ENCODE results near the gene NPTX1.

Gene NPTX1

DNA sequence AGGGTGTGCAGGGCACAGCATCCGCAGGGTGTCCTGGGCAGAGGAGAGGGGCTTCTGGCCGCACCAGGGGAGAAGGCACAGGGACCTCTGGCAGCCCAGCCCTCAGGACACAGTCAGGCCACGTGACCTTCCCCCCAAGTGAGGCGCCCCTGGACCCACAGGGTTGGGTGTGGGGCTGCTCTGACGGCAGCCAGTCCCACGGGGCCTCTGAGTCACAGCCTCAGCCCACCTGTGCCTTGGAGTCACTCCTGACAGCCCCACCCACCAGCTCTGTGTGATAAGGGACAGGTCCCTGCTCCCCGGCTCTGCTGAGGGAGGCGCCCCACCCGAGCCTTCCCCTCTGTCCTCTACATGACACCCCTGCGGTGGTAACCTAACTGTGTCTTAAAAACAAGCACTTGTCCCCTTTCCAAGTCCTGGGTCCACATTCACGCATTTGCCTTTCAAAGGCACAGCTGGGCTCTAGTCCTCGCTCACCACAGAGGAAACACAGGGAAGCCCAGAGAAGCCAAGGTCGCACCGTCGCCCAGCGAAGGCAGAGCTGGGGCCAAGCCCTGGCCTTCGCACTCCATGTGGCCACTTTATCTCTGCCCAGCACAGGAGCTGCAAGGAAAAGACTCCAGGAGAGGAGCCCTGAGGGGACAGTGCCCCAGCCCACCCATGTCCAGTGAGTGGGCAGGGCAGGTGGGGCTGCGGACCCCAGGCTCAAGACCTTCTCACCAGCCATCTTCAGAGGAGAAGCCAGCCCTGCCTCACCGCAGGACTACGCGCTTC lies 5.1 kb upstream of the NPTX1 start:
- no peak for DNase-seq (ENCODE audit: insufficient read length, low spot score)
- no peak for FAIRE-seq

DNA sequence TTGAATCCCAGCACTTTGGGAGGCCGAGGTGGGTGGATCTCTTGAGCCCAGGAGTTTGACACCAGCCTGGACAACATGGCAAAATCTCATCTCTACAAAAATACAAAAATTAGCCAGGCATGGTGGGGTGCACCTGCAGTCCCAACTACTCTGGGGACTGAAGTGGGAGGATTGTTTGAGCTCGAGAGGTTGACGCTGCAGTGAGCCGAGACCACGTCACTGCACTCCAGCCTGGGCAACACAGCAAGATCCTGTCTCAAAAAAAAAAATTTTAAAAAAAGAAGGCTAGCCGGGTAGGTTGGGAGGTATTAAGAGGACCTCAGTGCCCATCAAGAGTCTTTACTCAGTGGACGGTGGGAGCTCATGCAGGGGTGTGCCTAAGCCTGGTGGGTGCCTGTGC lies 3.8 kb upstream of the NPTX1 start:
- DNase-seq (ENCODE audit: insufficient read length, low spot score) = no peak
- no peak for FAIRE-seq

DNA sequence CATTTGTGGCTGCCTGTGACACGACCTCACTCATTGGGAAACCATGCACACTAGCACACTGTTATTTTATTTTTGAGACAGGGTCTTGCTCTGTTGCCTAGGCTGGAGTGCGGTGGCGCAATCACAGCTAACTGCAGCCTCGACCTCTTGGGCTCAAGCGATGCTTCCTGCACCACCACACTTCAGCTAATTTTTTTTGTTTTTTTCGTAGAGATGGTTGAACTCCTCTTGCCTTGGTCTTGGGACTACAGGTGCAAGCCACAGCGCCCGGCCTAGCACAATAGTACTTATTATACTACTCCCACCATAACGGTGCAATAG lies 2.8 kb upstream of the NPTX1 start:
- DNase-seq (ENCODE audit: insufficient read length, low spot score) (no peak), FAIRE-seq (no peak)

DNA sequence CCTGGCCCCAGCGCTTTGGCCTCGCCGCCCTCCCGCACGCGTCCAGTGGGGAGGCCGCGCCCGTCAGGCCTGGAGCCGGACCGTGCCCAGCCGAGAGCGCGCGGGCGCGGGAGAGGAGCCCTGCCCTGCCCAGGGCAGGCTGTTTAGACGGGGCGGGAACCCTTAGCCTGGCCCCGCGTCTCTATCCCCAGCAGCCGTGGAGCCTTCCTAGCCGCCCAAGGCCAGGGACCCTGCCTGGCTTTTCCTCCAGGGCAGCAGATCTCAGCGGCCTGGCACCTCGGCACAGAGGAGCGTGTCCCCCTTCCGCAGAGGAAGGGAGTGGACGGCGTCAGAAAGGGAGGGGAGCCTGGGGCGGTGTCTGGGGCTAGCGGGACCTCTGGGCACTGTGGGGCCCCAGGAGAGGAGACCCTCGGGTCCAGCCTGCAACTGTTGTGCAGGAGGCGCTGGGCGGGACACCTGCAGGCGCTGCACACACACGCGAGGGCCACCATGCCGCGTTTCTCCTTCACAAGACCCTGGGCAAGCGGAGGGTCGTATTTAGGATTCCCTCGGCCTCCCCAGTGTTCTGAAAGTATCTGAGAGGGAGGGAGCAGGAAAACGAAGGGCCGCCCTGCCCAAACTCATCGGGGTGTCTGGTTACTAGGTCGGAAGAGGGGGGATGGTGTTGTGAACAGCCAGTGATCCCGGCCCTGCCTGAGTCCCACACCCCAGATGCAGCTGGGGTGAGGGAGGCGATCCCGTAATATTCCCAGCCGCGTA lies 2.3 kb upstream of the NPTX1 start:
- FAIRE-seq (no peak), DNase-seq (ENCODE audit: insufficient read length, low spot score) (no peak)

DNA sequence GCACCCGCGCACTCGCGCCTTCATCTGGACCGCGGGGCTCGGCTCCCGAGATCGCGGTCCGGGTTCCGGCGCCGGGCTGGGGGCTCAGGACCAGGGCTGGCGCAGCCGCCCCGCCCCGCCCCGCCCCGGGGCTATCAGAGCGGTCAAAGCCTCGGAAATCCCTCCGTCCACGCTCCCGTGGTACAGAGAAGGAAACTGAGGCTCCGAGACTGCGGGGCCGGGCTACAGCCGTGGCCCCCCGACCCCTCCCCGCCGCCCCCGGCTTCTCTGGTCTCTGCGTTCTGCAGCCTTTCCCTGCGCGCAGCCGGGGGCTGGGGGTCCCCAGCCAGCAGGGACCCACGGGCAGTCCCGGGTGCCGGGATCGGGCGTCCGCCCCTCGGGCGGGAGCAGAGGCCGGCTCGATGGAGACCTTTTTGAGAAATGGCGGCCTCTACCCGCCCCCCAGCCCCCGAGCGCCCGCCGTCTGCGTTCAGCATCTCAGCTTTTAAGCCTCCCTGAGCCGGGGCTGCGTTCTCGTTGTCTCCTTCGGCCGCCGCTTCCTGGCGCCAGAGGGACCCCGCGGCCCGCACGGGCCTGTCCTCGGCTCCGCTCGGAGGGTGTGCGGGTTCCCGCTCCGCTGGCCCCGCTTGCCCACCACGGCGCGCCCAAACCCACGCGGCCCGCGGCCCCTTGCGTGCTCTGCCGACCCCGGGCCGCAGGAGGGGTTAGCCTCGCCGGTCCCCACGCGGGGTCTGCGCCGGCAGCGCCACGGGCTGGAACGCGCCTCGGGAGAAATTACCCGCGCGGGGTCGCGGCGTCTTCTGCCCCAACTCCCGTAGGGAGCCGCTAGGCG lies 1.5 kb upstream of the NPTX1 start:
- FAIRE-seq (no peak), DNase-seq (ENCODE audit: insufficient read length, low spot score) (no peak)

DNA sequence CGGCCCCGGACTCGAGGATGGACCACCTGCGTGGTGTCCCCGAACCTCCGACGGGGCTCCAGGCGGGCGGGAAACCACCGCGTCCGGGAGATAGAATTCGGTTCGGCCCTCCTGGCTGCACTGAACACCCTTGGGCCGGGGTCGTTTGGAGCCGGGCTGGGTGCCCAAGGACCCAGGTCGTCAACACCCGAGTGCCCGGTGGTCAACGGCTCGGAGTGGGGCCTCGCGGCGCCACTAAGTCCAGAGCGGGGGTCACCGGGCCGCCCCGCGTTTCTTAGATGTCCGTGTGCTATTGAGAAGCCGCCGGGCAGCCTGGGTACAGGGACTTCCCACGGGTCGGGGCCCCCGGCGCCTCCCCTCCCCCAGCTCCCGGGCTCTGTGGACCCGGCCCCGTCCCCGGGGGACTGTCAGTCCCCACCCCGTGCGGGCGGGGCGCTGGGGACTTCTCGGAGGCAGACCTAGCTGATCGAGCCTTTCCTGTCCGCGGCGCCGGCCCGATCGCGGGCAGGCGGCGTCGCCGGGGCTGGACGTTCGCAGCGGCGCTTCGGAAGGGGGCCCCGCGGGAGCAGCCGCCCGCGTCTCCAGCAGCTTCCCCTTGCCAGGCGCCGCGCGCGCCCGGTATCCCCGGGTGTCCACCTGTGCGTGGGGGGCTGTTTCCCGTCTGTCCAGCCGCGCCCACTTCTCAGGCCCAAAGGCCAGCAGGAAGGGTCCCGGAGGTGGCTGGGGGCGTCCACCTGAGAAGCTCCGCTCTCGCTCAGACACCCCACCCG lies 655 bp upstream of the NPTX1 start:
- FAIRE-seq (no peak), DNase-seq (ENCODE audit: insufficient read length, low spot score) (no peak)

DNA sequence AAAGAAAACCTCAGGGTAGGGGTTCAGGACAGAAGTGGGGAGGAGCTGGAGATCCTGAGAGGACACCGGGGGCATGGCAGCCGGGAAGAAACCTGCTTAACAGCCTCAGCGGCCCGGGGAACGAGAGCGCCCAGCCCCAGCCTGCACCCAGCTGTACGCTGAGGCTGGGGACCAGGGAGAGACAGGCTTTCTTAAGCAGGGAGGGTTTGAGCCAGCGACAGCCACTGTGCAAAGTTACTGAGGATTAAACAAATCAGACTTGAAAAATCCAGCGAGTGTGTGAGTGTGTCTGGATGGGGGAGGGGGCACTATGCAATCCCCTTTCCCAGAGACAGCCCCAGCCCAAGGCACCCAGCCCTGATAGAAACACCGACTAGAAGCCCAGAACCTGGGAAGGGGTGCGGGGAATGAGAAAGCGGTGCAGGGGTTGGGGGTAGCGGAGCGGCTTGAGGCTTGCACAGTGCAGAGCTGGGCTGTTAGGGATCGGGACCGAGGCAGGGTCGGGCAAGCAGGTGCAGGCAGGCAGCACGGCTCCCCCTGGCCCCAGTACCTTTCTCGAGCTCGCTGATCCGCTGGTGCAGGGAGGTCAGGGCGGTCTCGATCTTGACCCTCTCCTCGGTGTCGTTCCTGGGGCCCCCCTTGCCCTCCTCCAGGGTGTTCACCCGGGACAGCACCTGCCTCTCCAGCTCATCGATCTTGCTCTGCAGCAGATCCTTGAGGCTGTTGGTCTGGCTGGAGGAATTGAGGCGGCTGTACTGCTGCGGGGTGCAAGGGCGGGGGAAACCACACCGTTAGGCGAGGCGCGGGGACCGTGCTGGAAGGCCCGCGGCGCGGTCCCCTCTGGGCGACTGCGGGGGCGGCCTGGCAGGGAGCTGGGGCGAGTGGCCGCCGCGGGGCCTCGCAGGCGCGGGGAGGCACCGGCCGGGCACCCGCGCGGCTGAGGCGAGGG lies 1.2 kb downstream of the NPTX1 start:
- DNase-seq (ENCODE audit: insufficient read length, low spot score) = no peak
- no peak for FAIRE-seq

DNA sequence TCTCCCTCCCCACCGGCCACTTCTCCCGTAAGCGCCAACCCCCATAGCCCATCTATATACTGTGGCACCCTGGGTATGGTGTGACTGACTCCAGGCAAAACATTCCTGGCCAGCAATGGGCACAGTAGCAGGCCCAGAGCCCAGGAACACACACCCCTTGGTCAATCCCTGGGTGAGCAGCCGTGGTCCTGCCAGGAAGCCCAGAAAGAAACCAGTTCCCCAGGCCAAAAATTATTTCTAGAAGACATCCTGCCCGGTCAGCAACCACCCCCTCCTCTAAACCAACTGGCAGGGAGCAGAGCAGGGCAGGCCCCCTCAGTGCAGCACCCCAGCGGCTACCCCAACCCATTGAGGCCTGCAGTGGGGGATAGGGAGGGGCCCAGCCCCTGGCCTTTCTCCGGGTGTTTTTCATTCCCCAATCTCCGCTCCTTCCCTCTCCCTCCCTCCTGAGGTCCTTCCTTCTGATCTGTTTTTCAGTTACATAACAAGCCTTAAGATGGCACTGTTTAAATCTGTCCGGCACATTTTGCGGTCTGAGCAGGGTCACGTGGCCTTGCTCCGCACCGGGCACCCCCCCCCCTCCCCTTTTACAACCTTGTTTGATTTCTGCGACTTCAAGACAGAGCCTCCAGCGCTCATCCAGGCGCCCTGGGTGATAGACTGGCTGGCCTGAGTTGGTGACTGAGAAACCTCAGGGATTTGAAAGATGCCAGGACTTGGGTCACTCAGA lies 2.0 kb downstream of the NPTX1 start:
- no peak for DNase-seq (ENCODE audit: insufficient read length, low spot score)
- no peak for FAIRE-seq

DNA sequence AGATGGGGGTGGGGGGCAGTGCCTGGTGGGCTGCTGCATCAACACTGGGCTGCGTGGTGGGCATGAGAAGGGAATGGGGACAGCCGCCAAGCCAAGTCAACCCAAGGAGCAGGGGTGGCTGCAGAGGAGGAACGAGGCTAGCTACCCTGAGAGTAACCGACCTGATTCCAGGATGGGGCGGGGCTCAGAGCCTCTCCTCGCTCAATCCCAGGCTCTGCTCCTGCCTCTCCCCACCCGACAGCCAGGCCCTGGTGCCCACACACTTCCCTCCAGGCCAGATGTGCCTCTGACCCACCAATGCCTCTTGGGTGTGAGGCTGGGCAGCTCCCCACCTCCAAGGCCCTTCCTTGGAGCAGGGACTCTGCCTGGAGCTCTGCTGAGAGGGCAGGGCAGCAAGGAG lies 2.7 kb downstream of the NPTX1 start:
- no peak for DNase-seq (ENCODE audit: insufficient read length, low spot score)

DNA sequence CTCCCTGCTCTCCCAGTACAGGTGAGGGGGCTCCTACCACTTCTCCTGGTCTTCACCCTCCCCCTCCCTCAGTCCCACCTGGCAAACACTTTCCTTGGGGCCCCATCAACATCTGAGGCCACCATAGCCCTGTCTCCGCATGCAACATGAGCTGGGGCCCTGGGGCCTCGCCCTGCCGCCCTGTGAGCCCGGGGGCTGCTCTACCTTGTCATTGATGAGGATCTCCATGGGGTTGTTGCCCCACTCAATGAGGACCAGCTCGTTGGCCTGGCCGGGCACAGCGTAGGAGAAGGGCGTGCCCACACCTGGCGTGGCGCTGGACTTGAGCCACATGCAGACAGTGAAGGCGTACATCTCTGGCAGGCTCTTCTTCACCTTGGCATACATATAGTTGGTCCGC lies 3.4 kb downstream of the NPTX1 start:
- FAIRE-seq = no peak
- no peak for DNase-seq (ENCODE audit: insufficient read length, low spot score)

More for the DNA sequence above, 2.7 kb downstream of the NPTX1 start:
- FAIRE-seq = no peak

DNA sequence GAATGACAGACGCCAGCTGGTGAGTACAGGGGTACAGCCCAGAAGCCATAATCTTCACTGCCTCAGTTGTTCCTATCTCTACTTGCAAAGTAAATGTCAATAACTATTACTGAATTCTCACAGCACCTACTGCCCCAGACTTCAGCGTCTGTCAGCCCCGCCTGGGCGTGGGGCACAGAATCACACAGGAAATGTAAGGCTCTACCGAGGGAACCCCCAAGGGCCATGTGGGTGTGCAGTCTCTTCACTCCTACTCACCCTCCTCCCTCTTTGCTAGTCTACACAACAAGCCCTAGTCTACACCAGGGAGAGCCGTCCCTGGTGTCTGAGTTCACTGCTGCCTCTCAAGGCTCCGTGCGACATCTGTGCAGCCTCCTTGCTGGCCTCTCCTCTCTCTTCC lies 4.5 kb downstream of the NPTX1 start:
- no peak for FAIRE-seq

DNA sequence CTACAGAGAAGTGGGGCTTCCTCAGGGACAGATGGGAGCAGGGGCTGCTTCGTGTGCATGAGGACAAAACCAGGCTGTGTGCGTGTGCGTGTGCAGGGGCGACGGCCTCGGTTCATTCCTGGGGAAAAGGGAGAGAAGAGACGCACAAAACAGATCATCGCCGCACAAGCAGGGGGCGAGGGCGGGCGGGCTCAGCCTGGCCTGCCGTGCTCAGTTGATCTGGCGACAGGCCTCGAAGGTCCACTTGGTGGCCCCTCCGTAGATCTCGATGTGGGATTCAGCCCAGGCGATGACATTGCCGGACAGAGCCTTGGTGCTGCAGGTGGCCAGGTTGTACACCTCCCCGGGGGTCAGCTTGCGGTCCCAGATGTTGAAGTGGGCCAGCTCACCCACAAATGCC lies 5.8 kb downstream of the NPTX1 start:
- FAIRE-seq (no peak), DNase-seq (ENCODE audit: insufficient read length, low spot score) (no peak)

More for the DNA sequence above, 4.5 kb downstream of the NPTX1 start:
- no peak for DNase-seq (ENCODE audit: insufficient read length, low spot score)

DNA sequence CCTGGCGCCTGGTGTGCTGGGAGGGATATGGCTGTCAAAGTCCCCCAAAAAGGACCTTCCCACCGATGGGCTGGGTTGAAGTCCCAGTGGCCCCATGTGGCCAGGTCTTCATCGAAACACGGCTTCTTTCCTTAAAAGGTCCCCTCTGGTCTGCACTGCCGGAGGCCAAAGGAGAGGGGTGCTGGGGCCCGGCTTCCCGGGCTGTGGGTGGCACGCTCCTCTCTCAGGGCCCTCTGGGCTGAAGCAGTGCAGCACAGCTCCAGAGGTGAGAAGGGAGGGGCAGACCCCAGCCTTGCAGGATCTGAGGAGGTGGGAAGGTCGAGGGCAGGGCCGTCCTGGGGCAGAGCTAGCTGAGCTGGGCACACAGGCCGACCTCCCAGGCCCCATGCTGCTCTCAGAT lies 6.7 kb downstream of the NPTX1 start:
- FAIRE-seq (no peak), DNase-seq (ENCODE audit: insufficient read length, low spot score) (no peak)

DNA sequence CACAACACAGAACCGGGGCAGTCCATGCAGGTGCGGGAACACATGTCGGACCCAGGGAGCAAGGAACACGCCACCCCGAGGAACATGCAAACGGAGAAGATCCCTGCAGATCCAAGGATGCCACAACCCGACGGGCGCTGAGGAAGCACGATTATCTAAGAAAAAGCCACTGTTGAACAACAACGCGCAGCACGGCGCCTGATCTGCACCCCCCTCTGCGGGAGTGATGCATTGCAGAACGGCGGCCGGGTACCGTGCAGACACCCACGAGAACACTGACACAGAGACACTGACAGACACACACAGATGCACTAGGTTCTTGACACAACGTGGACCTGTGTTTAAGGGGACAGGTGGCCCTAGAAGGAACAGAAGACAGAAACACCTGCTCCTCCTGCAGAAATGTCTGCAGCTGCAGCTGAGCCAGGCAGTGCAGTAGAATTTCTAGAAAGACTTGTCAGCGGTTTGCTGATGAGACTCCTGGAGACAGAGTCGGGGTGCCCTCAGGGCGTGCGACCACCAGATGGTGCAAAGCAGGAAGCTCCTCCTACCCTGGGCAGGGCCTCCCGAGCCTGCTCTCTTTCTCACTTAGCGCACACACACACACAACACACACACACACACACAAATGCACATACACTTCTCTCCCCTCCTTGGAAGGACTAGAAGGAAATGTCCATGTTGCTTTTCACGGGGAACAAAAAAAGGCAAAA lies 7.5 kb downstream of the NPTX1 start:
- no peak for FAIRE-seq
- no peak for DNase-seq (ENCODE audit: insufficient read length, low spot score)

DNA sequence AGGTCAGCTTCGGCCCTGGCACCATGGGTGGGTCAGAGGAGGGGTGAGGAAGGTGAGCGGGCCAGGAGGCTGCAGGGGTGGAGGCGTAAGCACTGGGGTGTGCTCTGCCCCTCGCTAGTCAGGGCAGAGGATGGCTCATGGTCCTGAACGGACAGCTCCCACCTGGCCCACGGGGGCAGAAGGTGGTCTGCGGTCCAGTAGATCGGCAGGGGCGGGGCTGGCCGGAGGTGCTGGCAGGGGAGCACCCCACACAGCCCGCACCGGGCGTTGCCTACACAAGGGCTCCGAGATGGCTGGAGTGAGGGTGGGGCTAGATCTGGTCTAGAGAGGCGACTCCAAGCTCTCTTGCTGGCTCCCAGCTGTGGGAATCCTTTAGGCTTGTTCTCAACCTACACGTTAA lies 8.2 kb downstream of the NPTX1 start:
- DNase-seq (ENCODE audit: insufficient read length, low spot score) (no peak), FAIRE-seq (no peak)

DNA sequence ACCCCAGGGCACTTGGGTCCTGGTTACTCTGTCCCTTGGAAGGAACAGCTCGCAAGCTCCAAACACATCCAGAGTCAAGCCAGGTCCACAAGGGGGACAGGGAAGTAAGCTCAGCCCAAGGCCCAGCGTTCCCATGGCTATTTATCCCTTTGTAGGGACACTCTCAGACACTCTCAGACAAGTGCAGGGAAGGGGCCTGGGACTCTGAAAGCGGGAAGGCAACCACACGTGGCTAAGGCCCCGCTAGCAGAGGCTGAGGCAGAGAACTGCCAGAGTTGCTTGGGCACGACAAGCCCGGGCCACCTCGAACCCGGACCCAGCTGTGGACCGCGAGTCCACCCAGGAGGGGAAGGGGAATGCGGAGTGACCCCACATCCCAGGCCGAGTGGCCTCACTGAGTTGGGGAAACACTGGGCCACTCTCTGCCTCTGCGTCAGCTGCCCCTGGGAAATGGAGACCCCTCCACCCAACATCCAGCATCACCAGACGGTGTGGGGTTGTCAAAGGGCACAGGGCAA lies 10.2 kb downstream of the NPTX1 start:
- FAIRE-seq = no peak
- DNase-seq (ENCODE audit: insufficient read length, low spot score) = no peak

DNA sequence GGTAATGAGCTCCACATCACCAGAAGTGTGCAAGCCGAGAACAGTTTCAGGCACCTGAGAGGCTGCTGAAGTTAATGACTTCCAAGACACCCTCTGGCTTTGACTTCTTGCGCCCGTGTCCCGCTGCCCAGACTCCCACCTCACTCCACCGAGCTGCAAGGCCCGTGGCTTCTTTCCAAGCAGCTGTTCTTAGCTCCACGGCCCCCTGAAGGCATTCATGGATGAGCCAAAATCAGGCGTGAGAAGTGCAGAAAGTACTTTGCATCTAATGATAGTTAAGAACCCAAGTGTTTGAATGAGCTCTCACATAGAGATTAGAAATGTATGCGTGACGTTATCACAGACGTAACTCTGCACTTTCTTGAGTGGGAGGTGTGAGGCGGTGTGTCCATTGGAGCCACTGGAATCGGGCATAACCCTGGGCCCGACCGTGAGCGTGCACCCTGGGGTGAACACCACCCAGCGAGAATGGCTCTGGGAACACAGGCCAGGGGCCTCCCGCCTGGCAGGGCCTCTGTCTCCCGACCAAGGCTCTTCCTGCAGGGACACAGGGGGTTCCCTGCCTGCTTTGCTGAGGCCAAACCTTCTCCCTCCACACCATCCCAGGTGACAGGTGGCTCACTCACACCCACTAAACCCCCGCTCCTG lies 11.0 kb downstream of the NPTX1 start:
- FAIRE-seq (no peak), DNase-seq (ENCODE audit: insufficient read length, low spot score) (no peak)

DNA sequence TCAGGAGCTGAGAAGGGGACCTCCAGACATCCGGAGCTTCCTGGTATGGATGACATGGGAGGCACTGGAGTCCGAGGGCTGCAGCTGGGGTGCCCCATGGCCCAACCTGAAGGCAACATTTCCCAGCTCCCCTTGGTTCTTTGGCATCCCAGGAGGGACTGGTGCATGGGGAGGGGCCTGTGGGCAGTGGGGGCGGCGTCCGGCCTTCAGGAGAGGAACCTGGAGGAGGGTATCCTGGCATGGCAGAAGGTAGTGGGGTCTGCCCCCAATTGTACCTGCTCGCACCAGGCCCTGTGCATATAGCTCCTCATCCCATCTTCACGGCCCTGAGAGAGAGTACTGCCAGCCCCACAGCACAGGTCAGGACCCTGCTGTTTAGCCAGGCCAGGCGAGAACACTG lies 11.9 kb downstream of the NPTX1 start:
- DNase-seq (ENCODE audit: insufficient read length, low spot score) (no peak), FAIRE-seq (no peak)
